Right atrium auricular region (tissue), 2 donors: ENCODE results near the gene PPIB. TPM values are rescaled to one million over a fixed set of nuclear protein-coding genes. Genes with fewer than 3 reads are reported as not detected.

Experiments used
- DNase-seq: peaks from one replicate; pipeline ENCODE4 v3.0.0-alpha.2; 2019; ENCODE audit warnings: low spot score
- H3K27ac ChIP-seq, 2 donors: fragments of 200-600 bp; sonication (generic); 1 replicate in 1 of 2; 2 replicates in 1 of 2; pipeline ENCODE4 v1.5.1; 2016 to 2019
- H3K27me3 ChIP-seq, 2 donors: fragments of 200-600 bp; sonication (generic); one replicate each; pipeline versions ENCODE4 v1.5.1 to v1.6.0; 2017 to 2019
- H3K36me3 ChIP-seq: fragments of 200-600 bp; sonication (generic); one replicate; pipeline ENCODE4 v1.5.1; 2016
- H3K4me1 ChIP-seq, 2 donors: fragments of 200-600 bp; sonication (generic); one replicate each; pipeline versions ENCODE4 v1.5.1 to v1.6.0; 2017 to 2019
- H3K4me3 ChIP-seq, 2 donors: fragments of 200-600 bp; sonication (generic); 1 replicate in 1 of 2; 2 replicates in 1 of 2; pipeline ENCODE4 v1.5.1; 2017 to 2019; ENCODE audit warnings: mild to moderate bottlenecking in 1 of 2, moderate library complexity in 1 of 2
- H3K9me3 ChIP-seq, 2 donors: fragments of 200-600 bp; sonication (generic); one replicate each; pipeline ENCODE4 v1.5.1; 2019
- total RNA-seq, 2 donors: library from RNA; depleted of rRNA; stranded (reverse); fragments of >200 nt; gene quantifications; one replicate each; pipeline ENCODE4 v1.1.0, GENCODE V29; 2016
- TF ChIP-seq, protein P1 (sequence below), 2 donors: fragments of 200-600 bp; sonication (generic); IDR thresholded peaks; one replicate each; pipeline ENCODE4 v1.5.1; 2019; ENCODE audit warnings: antibody characterized with exemption in 2 of 2

PPIB gene
- total RNA-seq, result 100 to 1,000 TPM; 139 to 189 TPM

GRCh38 chr15:64162869-64163658 lies at the start of gene PPIB:
Gene PPIB (minus strand): TSS chr15:64163022. CDS start chr15:64162986, 36 bp downstream.
- Histone ChIP-seq H3K4me1 (peaks cover 0 to 56% of the 10 kb centered on the region in 2 donors), H3K36me3 (peaks cover 38% of the 10 kb centered on the region), H3K4me3 (peak within 1 kb of the TSS; percentile 84 to 86), H3K9me3 (no peaks in the 10 kb centered on the region), H3K27ac (peak within 1 kb of the TSS; percentile 90 to 92), H3K27me3 (no peaks in the 10 kb centered on the region)
- DNase-seq, result peak; percentile 97
- TF ChIP-seq, protein P1, sequence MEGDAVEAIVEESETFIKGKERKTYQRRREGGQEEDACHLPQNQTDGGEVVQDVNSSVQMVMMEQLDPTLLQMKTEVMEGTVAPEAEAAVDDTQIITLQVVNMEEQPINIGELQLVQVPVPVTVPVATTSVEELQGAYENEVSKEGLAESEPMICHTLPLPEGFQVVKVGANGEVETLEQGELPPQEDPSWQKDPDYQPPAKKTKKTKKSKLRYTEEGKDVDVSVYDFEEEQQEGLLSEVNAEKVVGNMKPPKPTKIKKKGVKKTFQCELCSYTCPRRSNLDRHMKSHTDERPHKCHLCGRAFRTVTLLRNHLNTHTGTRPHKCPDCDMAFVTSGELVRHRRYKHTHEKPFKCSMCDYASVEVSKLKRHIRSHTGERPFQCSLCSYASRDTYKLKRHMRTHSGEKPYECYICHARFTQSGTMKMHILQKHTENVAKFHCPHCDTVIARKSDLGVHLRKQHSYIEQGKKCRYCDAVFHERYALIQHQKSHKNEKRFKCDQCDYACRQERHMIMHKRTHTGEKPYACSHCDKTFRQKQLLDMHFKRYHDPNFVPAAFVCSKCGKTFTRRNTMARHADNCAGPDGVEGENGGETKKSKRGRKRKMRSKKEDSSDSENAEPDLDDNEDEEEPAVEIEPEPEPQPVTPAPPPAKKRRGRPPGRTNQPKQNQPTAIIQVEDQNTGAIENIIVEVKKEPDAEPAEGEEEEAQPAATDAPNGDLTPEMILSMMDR (IDR thresholded peaks at IDR 0.05), result peak; percentile 29 to 67

- Histone ChIP-seq H3K4me3 (no peak overlapping the region), H3K27ac (no peak overlapping the region), H3K36me3 (peaks cover 10% of the 10 kb centered on the region), H3K9me3 (no peaks in the 10 kb centered on the region), H3K27me3 (no peaks in the 10 kb centered on the region), H3K4me1 (peaks cover 0 to 3% of the 10 kb centered on the region in 2 donors)
- TF ChIP-seq, protein P1 (IDR thresholded peaks at IDR 0.05), result no peak
- no peak for DNase-seq
Measured at GRCh38 chr15:64211696-64212095, 48.9 kb upstream of the PPIB start.

- Histone ChIP-seq H3K27me3 (no peaks in the 10 kb centered on the region), H3K9me3 (no peaks in the 10 kb centered on the region), H3K36me3 (peaks cover 10% of the 10 kb centered on the region), H3K27ac (no peak overlapping the region), H3K4me3 (no peak overlapping the region), H3K4me1 (no peaks in the 10 kb centered on the region)
- no peak for DNase-seq
- TF ChIP-seq, protein P1 (IDR thresholded peaks at IDR 0.05), result no peak
Measured at GRCh38 chr15:64210371-64210770, 47.5 kb upstream of the PPIB start.

DNA sequence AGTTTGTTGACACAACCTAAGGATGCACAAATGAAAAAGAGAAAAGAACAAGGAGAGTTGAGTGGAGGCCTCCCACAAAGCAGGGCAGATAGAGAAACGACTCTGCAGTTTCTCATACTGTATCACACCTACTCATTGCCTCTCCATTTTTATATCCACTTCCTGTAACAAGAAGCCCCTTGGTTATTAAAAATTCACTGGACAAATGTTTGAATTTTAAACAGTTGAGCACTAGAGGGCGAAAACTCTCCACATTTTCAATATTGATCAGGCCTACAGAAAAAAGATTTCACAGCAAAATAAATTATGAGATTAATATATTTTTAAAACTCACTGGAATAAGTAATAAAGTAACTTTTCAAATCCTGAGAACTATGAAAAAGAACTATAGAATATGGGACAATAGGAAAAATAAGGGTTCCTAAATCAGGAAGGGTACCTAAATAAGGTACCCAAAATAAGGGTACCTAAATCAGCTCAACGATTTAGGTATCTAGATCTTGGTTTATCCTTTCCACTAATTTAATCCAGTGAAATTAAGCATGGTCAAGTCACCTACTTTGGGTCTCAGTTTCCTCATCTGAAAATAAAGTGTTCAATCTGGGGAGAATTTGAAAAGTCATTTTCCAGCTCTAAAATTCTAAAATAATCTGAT lies 47.0 kb upstream of the PPIB start:
- TF ChIP-seq, protein P1 (IDR thresholded peaks at IDR 0.05), result peak; percentile 27 to 55
- Histone ChIP-seq H3K27me3 (no peaks in the 10 kb centered on the region), H3K4me1 (no peaks in the 10 kb centered on the region), H3K9me3 (no peaks in the 10 kb centered on the region), H3K27ac (no peak overlapping the region), H3K36me3 (peaks cover 10% of the 10 kb centered on the region), H3K4me3 (no peak overlapping the region)
- no peak for DNase-seq

DNA sequence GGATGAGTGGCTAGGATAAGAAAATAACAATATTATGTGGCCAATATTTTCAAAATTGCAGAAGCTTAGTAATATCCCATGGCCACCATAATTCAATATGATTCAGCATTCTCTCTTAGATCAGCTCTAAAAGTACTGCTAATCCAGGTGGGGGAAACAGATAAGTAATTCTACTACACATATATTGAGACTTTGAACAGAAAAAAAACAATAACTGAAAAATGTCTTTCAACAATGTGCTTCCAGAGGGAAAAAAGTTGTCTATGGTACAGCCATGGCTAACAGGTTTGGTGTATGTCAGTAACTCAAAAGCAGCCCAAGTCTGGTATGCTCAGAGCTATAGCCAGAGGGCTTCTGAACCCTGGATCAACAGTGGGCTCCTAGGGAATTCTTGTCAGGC lies 42.4 kb upstream of the PPIB start:
- Histone ChIP-seq H3K27ac (no peak overlapping the region), H3K4me3 (no peak overlapping the region), H3K4me1 (no peaks in the 10 kb centered on the region), H3K9me3 (no peaks in the 10 kb centered on the region), H3K27me3 (no peaks in the 10 kb centered on the region), H3K36me3 (peaks cover 14% of the 10 kb centered on the region)
- TF ChIP-seq, protein P1 (IDR thresholded peaks at IDR 0.05), result no peak
- no peak for DNase-seq
